ENCODE data around the gene HEXA.

HEXA gene

DNA sequence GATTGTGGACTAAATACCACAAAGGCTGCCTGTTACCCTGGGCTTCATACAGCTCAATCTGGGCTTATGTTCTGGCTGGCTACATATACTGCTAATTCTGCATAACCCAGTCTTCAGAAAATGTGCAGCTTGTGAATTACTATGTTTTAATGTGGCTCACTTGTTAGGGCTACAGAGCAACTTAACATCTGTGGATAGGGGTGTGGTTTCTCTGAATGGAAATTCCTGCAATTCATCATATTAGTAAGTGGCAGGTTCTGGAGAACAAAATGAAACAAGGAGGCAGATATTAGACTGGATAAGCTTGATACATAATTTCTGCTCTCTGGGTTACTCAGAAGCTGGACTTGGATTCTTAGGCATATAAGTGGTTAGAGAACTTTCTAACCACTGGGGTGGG lies 29.0 kb upstream of the HEXA start:
- Histone ChIP-seq H3F3A (ENCODE audit: insufficient read depth, low read length) (no peaks in the 10 kb centered on the region), H3K9me3 (ENCODE audit: low read length) (no peaks in the 10 kb centered on the region), H3K4me3 (ENCODE audit: low read depth, low read length, poor library complexity, severe bottlenecking) (no peak overlapping the region), H3K9ac (ENCODE audit: low read length) (no peak overlapping the region), H3K27ac (ENCODE audit: low read depth, low read length, poor library complexity, severe bottlenecking) (no peak overlapping the region), H4K20me1 (ENCODE audit: insufficient read depth, low read length) (no peaks in the 10 kb centered on the region), H3K27me3 (ENCODE audit: insufficient read depth, low read length) (no peaks in the 10 kb centered on the region), H3K9me2 (ENCODE audit: low read depth, low read length) (no peaks in the 10 kb centered on the region), H3K4me1 (ENCODE audit: insufficient read depth, low read length, severe bottlenecking) (no peaks in the 10 kb centered on the region), H2AFZ (ENCODE audit: low read length) (no peak overlapping the region), H3K4me2 (ENCODE audit: low read length) (no peak overlapping the region), H3K79me2 (ENCODE audit: insufficient read depth, low read length) (no peaks in the 10 kb centered on the region), H3K36me3 (ENCODE audit: insufficient read depth, low read length) (no peaks in the 10 kb centered on the region)
- TF ChIP-seq CTCF (IDR thresholded peaks at IDR 0.05; ENCODE audit: low read length) (no peak), EZH2 (IDR thresholded peaks at IDR 0.05; ENCODE audit: borderline replicate concordance, low read length) (no peak)

DNA sequence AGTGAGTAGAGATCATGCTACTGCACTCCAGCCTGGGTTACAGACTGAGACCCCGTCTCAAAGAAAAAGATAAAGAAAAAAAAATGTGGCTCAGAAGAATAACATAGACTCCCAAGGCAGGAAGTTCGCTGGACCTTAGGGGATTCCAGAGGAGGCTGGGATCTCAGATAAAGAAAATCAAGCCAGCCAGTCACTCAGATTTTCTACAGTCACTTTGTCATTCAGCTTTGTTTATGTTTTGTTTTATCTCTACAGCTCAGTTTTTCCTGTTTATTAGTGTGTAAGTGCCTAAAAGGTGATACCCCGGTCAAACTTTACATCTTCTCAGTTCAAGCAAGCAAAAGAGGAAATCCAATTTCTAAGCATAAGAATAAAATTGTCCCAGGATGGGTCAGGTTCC lies 28.5 kb upstream of the HEXA start:
- Histone ChIP-seq H3K9me3 (ENCODE audit: low read length) (no peaks in the 10 kb centered on the region), H3K27ac (ENCODE audit: low read depth, low read length, poor library complexity, severe bottlenecking) (no peak overlapping the region), H3K79me2 (ENCODE audit: insufficient read depth, low read length) (no peaks in the 10 kb centered on the region), H3K36me3 (ENCODE audit: insufficient read depth, low read length) (no peaks in the 10 kb centered on the region), H3K9ac (ENCODE audit: low read length) (no peak overlapping the region), H3K4me1 (ENCODE audit: insufficient read depth, low read length, severe bottlenecking) (no peaks in the 10 kb centered on the region), H3K9me2 (ENCODE audit: low read depth, low read length) (no peaks in the 10 kb centered on the region), H3K4me3 (ENCODE audit: low read depth, low read length, poor library complexity, severe bottlenecking) (no peak overlapping the region), H3K27me3 (ENCODE audit: insufficient read depth, low read length) (no peaks in the 10 kb centered on the region), H4K20me1 (ENCODE audit: insufficient read depth, low read length) (no peaks in the 10 kb centered on the region), H3K4me2 (ENCODE audit: low read length) (no peak overlapping the region), H3F3A (ENCODE audit: insufficient read depth, low read length) (no peaks in the 10 kb centered on the region), H2AFZ (ENCODE audit: low read length) (no peak overlapping the region)
- TF ChIP-seq EZH2 (IDR thresholded peaks at IDR 0.05; ENCODE audit: borderline replicate concordance, low read length), result no peak

- Histone ChIP-seq H4K20me1 (ENCODE audit: insufficient read depth, low read length) (no peaks in the 10 kb centered on the region), H3K4me2 (ENCODE audit: low read length) (no peak overlapping the region), H3F3A (ENCODE audit: insufficient read depth, low read length) (no peaks in the 10 kb centered on the region), H3K27ac (ENCODE audit: low read depth, low read length, poor library complexity, severe bottlenecking) (no peak overlapping the region), H3K9ac (ENCODE audit: low read length) (no peak overlapping the region), H3K36me3 (ENCODE audit: insufficient read depth, low read length) (no peaks in the 10 kb centered on the region), H3K27me3 (ENCODE audit: insufficient read depth, low read length) (no peaks in the 10 kb centered on the region), H3K4me1 (ENCODE audit: insufficient read depth, low read length, severe bottlenecking) (no peaks in the 10 kb centered on the region), H3K79me2 (ENCODE audit: insufficient read depth, low read length) (no peaks in the 10 kb centered on the region), H3K4me3 (ENCODE audit: low read depth, low read length, poor library complexity, severe bottlenecking) (no peak overlapping the region), H3K9me3 (ENCODE audit: low read length) (no peaks in the 10 kb centered on the region), H2AFZ (ENCODE audit: low read length) (no peak overlapping the region), H3K9me2 (ENCODE audit: low read depth, low read length) (no peaks in the 10 kb centered on the region)
- no peak for TF ChIP-seq CTCF (IDR thresholded peaks at IDR 0.05; ENCODE audit: low read length)
- TF ChIP-seq EZH2 (IDR thresholded peaks at IDR 0.05; ENCODE audit: borderline replicate concordance, low read length), result no peak
Observed at GRCh38 chr15:72402726-72403125, 26.9 kb upstream of the HEXA start.

GRCh38 chr15:72398648-72399047 lies 22.8 kb upstream of the HEXA start:
- Histone ChIP-seq H3K4me1 (ENCODE audit: insufficient read depth, low read length, severe bottlenecking) (no peaks in the 10 kb centered on the region), H3K27me3 (ENCODE audit: insufficient read depth, low read length) (no peaks in the 10 kb centered on the region), H3K9me3 (ENCODE audit: low read length) (no peaks in the 10 kb centered on the region), H3K36me3 (ENCODE audit: insufficient read depth, low read length) (no peaks in the 10 kb centered on the region), H3K79me2 (ENCODE audit: insufficient read depth, low read length) (no peaks in the 10 kb centered on the region), H3K9me2 (ENCODE audit: low read depth, low read length) (no peaks in the 10 kb centered on the region), H3F3A (ENCODE audit: insufficient read depth, low read length) (no peaks in the 10 kb centered on the region), H3K9ac (ENCODE audit: low read length) (no peak overlapping the region), H3K27ac (ENCODE audit: low read depth, low read length, poor library complexity, severe bottlenecking) (no peak overlapping the region), H2AFZ (ENCODE audit: low read length) (no peak overlapping the region), H3K4me2 (ENCODE audit: low read length) (no peak overlapping the region), H4K20me1 (ENCODE audit: insufficient read depth, low read length) (no peaks in the 10 kb centered on the region), H3K4me3 (ENCODE audit: low read depth, low read length, poor library complexity, severe bottlenecking) (no peak overlapping the region)
- no peak for TF ChIP-seq EZH2 (IDR thresholded peaks at IDR 0.05; ENCODE audit: borderline replicate concordance, low read length)
- no peak for TF ChIP-seq CTCF (IDR thresholded peaks at IDR 0.05; ENCODE audit: low read length)

All from OCI-LY1 (cell line).